GM19397 (cell line): ENCODE measurements around the gene HCRTR1.

Source experiments
- ATAC-seq: cut with Tn5 transposase; IDR thresholded peaks from one replicate; pipeline ENCODE4 v1.9.1; 2021; ENCODE audit warnings: mild to moderate bottlenecking, moderate library complexity; ENCODE audit not compliant: unreplicated experiment

Gene HCRTR1

GRCh38 chr1:31665234-31665878, 47.9 kb downstream of the HCRTR1 start:
- ATAC-seq: no peak

GRCh38 chr1:31666263-31666963, 48.9 kb downstream of the HCRTR1 start:
- no peak for ATAC-seq

- no peak for ATAC-seq
These were observed 49.7 kb downstream of the HCRTR1 start for GRCh38 chr1:31667065-31667785.

- no peak for ATAC-seq
These were observed 50.9 kb downstream of the HCRTR1 start for GRCh38 chr1:31668303-31668883.

- ATAC-seq: no peak
These were observed 51.9 kb downstream of the HCRTR1 start for GRCh38 chr1:31669433-31669785.

- no peak for ATAC-seq
These were observed 52.5 kb downstream of the HCRTR1 start for GRCh38 chr1:31669786-31670592.

- ATAC-seq: no peak
These were observed 53.1 kb downstream of the HCRTR1 start for GRCh38 chr1:31670593-31670964.

GRCh38 chr1:31671147-31671546, 53.7 kb downstream of the HCRTR1 start:
- no peak for ATAC-seq

- no peak for ATAC-seq
These were observed 54.2 kb downstream of the HCRTR1 start for GRCh38 chr1:31671561-31672201.

GRCh38 chr1:31672986-31673385, 55.5 kb downstream of the HCRTR1 start:
- ATAC-seq: no peak

- ATAC-seq: no peak
These were observed 55.9 kb downstream of the HCRTR1 start for GRCh38 chr1:31673433-31673832.

GRCh38 chr1:31674626-31675025, 57.1 kb downstream of the HCRTR1 start:
- no peak for ATAC-seq

GRCh38 chr1:31675161-31675560, 57.7 kb downstream of the HCRTR1 start:
- no peak for ATAC-seq

GRCh38 chr1:31675756-31676155, 58.3 kb downstream of the HCRTR1 start:
- no peak for ATAC-seq
